HL-60/S4 treated with phorbol 12-myristate 13-acetate at 8.2 ng/mL for 4 days and 3 days (cell line): ENCODE data around the gene BCL6B.
"Not testable (repeated sequence)": the region's sequence is repeated elsewhere in the genome, so short reads cannot be mapped to it uniquely, and the experiment has no call there.

ENCODE experiments used
- in situ Hi-C: fragments of 300-500 bp; cut with MboI; formaldehyde crosslinking; loops from 2 replicates; pipeline ENCODE4 v1.15.0; 2022; ENCODE audit warnings: low sequenced_read_pairs

The BCL6B gene, protein sequence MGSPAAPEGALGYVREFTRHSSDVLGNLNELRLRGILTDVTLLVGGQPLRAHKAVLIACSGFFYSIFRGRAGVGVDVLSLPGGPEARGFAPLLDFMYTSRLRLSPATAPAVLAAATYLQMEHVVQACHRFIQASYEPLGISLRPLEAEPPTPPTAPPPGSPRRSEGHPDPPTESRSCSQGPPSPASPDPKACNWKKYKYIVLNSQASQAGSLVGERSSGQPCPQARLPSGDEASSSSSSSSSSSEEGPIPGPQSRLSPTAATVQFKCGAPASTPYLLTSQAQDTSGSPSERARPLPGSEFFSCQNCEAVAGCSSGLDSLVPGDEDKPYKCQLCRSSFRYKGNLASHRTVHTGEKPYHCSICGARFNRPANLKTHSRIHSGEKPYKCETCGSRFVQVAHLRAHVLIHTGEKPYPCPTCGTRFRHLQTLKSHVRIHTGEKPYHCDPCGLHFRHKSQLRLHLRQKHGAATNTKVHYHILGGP

DNA sequence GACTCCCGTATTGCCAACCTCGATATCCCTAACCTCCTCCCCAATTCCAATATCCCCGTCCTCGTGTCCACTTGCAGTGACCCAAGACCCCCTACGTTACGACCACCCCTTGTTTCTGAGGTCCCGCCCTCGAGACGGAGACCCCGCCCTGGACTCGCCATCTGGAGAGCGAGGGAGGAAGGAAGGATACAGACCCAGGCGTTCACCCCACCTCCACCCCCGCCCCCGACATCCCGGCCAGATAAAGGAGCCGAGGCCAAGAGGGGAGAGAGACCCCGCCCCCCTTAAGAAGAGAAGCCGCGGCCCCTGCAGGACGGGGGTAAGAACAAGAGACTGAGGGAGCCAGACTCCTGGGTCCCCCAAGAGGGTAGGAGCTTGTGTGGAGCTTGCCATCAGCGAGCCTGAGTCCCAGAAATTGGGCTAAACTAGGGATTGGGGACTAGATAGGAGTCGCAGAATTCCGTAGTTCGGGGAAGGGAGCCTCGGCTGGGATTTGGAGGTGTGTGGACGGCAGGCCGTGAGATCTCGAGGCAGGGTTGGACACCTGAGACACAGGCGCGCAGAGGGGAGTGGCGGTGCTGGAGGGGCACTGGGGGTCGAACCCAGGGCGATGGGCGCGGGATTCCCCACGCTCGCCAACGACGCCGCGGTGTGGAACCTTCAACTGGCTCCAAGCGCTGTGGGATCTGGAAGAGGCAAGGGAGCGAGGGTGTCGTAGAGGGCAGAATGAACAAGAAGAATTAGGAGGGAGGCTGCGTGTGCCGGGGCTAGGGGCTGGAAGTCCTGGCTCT, at the start of gene BCL6B:
Gene BCL6B (plus strand): TSS at position 270 of the 791 bp plus-strand sequence. CDS start 622 bp downstream, outside the sequence.
- in situ Hi-C loops, result loop anchor here (25.0 kb wide), 1 partner anchor 361 kb away; the partner anchor contains the start of genes C17orf100 and MED31

DNA sequence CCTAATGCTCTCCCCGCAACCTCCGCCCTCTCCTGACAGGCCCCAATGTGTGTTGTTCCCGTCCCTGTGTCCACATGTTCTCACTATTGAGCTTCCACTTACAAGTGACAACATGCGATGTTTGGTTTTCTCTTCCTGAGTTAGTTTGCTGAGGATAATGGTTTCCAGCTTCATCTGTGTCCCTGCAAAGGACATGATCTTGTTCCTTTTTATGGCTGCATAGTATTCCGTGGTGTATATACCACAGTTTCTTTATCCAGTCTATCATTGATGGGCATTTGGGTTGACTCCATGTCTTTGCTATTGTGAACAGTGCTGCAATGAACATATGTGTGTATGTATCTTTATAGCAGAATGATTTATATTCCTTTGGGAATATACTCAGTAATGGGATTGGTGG, 43.4 kb upstream of the BCL6B start:
- in situ Hi-C loops, result not testable (repeated sequence)

DNA sequence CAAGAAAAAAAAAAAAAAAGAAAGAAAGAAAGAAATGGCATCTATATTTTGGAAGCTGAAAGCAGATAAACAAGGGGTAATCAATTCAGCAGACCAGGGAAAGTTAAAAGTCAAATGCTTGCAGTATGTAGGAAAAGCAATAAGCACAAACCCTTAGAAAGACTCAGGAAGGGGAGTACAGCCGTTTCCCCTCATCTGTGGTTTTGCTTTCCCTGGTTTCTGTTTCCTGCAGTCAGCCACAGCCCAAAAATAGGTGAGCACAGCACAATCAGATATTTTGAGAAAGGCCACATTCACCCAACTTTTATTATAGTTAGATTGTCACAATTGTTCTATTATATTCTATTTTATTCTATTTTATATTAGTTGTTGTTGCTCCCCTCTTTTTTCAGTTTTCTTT, 41.4 kb upstream of the BCL6B start:
- in situ Hi-C loops, result no loop called here

DNA sequence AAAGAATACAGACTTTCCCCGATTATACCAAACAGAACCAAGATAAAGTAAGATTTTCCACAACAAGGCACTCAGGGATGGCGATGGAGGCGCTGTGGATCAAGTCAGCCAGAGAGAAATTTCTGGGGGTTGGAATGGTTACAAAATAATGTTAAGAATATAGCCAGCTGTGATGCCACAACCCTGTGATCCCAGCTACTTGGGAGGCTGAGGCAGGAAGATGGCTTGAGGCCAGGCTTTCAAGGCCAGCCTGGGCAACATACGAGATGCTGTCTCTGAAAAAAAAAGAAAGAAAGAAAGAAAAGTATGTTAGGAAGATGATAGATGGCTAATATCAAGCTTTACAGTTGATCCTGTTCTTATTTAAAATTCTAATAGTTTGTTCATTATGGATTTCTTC, 37.6 kb upstream of the BCL6B start:
- in situ Hi-C loops, result no loop called here

DNA sequence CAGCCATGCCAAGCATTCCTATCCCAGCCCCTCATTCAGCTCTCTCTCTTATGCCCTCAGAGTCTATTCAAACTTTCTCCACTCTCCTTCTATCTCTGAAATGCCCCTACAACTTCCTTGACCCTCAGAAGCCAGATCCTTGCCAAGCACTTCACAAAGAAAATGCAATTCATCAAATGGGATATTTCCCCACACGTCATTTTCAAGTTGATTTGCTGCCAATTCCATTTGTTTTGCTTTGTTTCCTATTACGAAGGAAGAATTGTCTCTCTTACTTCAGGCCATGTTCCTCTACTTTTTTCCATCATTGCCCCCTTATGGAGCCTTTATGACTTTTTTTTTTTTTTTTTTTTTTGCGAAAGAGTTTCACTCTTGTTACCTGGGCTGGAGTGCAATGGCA, 36.2 kb upstream of the BCL6B start:
- in situ Hi-C loops, result no loop called here

DNA sequence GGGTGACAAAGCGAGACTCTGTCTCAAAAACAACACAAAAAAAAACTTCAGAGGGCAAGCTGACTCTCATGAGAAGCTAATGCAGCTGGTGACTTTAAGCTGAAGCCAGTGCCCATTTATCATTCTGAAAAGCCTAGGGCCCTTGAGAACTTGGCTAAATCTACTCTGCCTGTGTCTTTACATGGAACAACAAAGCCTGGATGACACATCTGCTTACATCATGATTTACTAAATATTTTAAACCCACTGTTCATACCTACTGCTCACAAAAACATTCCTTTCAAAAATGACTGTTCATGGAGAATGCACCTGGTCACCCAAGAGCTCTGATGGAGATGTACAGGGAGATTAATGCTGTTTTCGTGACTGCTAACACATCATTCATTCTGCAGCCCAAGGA, 33.1 kb upstream of the BCL6B start:
- in situ Hi-C loops, result no loop called here

DNA sequence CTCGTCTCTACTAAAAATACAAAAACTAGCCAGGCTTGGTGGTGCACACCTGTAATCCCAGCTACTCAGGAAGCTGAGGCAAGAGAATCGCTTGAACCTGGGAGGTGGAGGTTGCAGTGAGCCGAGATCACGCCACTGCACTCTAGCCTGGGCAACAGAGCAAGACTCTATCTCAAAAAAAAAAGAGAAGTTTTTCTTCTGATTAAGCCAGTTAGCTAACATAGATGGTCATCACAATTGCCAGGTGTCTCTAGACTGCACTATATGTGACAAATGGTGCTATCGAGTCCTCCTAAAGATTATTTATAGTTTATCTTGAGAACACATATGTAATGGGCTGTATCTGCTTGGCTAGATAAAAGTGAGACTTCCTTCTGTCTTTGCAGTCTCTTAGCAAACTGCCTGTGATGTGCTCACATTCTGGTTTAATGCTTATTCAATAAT, 29.2 kb upstream of the BCL6B start:
- in situ Hi-C loops, result not testable (repeated sequence)

DNA sequence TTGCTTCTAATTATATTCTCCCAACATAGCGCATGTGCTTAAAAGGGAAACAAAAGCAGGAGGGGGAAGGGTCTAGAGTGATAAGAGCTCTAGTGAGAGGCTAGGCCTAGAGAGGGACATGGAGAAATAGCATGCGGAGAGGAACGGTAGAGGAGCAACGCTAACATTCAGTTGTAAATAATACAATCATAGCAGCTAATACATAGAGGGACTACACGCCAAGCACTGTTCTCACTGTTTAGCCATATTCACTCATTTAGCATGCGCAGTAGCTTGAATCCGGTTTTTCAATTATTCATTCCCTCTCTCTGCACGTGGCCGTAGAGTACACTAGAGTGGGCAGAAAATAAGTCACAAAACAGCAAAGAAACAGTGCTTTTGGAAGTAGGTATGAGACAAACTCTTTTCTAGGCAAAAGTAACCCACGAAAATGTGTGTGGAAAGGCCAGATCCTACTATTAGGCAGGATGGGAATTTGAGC, 28.7 kb upstream of the BCL6B start:
- in situ Hi-C loops, result no loop called here

DNA sequence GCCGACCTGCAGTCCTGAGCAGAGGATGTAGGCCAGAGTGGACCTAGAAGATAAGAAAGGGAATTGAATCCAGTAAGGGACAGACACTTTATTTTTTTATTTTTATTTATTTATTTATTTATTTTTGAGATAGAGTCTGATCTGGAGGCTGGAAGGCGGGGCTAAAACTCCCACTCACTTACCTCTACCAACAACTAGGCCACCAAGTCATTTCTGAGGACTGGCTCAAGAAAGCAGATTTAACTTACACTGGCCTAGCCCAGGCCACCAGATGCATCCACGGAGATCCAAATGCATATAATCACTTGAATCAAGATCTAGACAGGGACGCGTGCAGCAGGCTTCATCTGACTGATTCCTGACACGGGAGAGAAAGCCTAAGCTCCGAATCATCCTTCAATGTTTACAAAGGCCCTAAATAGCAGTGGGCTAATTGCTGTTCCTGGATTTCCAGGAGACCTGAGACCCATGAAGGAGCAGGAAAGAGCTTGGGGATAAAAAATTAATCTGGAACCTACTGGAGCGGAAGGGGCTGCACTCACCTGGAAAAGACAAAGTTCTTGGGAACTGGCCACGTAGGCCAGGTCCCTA, 28.1 kb upstream of the BCL6B start:
- in situ Hi-C loops, result no loop called here

DNA sequence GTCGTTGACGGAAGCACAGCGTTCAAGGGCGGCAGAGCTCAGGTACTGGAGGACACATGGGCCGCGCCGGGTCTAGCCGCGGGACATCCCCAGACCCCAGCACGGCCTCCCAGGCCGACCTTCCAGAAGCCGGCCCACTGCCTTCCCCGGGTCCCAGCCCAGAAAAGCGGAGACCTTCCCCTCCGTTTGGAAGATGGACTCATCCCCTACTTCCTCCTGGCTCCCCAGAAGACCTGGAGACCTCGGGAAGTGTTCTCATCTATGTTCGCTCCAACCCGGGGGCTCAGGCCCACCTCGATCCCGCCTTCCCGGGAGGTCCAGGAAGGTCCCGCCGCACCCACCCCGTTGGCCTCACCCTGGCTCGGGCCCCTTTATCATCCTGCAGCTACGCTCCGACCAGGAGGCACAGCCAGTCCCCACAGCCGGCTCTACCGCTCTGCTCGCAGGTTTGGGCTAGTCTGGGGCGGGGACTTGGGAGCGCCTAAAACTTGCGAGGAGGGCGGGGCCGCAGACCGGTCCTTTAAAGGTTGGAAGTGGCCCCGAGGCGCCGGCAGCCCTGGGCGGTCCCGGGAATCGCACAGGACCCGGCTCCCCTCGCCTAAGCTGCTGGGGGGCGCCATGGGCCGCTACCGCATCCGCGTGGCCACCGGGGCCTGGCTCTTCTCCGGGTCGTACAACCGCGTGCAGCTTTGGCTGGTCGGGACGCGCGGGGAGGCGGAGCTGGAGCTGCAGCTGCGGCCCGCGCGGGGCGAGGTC, 27.2 kb upstream of the BCL6B start, which contains the start of gene ALOX12:
Gene ALOX12 (plus strand): TSS at position 550 of the 756 bp plus-strand sequence. CDS start 69 bp downstream, at position 619.
- in situ Hi-C loops, result no loop called here

DNA sequence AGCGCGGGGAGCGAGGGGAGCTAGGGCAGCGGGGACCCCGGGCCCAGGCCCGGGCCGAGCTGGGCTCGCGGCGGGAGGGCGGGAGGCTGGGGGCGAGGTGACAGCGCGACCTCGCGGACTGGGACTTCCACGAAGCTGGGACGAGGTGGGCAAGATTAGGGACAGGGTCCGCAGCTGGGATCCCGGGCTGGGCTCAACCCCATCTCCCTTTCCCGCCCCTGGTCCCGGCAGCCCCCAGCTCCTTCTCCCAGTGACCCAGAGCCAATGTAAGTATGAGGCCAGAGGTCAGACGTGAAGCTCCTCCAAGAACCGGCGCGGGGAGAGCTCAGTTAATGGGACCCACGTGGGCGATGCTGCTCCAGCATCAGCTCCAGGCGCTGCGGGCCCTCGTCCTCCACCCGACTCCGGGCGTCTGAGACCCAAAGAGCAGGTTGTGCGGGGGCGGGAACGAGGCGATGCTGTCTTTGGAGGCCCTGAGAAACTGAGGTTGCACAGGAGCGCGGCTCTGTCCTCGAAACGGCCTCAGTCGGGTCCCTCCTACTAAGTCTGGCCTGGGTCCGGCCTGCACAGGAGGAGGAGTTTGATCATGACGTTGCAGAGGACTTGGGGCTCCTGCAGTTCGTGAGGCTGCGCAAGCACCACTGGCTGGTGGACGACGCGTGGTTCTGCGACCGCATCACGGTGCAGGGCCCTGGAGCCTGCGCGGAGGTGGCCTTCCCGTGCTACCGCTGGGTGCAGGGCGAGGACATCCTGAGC, 26.4 kb upstream of the BCL6B start:
- in situ Hi-C loops, result no loop called here

DNA sequence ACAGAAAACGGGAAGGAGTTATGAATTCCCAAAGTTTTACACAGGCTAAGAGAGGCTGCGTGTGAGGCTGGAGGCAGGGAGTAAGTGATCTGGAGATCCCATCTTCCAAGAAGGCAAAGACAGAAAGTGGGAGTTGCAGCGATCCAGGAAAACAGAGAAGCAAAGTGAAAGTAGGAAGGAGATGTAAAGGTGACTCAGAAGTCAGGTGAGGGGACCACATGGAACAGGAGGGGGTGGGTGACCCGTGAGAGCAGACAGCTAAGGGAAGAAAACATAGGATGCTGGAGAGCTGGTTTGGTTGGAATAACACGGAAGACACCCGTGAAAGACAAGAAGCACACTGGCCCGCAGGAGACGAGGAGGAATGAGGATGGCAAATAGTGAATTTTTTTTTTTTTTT, 25.7 kb upstream of the BCL6B start:
- in situ Hi-C loops, result no loop called here

DNA sequence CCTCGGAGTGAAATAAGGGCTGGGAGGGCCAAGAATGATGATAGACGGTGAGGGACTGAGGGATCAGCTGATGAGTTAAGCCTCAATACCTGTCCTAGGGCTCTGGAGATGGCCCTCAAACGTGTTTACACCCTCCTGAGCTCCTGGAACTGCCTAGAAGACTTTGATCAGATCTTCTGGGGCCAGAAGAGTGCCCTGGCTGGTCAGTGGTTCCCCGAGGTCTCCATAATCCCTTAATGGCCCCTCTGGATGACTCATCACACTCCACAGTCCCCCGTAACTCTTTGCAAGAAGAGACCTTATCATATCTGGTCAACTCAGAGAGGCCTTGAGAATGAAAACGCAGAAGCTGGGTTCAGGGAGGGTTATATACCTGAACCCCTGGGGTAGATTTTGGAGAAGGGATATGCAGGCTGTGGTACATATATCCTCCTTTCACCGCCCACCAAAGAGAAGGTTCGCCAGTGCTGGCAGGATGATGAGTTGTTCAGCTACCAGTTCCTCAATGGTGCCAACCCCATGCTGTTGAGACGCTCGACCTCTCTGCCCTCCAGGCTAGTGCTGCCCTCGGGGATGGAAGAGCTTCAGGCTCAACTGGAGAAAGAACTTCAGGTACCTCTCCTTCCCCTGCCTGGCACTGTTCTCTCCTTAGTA, 23.9 kb upstream of the BCL6B start:
- in situ Hi-C loops, result no loop called here

DNA sequence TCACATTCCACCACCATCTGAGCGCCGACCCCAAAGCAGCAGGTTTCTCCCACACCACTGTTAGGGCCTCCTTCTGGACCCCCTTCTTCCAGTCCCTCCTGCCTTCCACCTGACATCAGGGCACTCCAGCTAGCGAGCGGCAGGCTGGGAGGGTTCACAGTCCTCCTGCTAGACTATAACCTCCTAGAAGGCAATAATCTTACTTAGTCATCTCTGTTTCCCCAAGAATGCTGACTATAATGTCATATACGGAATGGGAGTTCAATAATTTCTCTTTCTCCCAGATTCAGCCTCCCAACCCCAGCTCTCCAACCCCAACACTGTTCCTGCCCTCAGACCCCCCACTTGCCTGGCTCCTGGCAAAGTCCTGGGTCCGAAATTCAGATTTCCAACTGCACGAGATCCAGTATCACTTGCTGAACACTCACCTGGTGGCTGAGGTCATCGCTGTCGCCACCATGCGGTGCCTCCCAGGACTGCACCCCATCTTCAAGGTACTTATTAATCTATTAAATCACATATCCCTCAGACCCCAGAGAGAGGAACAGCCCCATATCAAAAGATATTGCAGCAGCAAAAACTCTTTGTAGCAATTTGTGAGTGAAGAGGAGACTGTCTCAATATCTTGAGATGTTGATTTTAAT, 21.4 kb upstream of the BCL6B start:
- in situ Hi-C loops, result loop anchor here (10.0 to 25.0 kb wide), 2 partner anchors 87 to 339 kb away; partner anchors contain the start of genes C17orf100 and MED31

DNA sequence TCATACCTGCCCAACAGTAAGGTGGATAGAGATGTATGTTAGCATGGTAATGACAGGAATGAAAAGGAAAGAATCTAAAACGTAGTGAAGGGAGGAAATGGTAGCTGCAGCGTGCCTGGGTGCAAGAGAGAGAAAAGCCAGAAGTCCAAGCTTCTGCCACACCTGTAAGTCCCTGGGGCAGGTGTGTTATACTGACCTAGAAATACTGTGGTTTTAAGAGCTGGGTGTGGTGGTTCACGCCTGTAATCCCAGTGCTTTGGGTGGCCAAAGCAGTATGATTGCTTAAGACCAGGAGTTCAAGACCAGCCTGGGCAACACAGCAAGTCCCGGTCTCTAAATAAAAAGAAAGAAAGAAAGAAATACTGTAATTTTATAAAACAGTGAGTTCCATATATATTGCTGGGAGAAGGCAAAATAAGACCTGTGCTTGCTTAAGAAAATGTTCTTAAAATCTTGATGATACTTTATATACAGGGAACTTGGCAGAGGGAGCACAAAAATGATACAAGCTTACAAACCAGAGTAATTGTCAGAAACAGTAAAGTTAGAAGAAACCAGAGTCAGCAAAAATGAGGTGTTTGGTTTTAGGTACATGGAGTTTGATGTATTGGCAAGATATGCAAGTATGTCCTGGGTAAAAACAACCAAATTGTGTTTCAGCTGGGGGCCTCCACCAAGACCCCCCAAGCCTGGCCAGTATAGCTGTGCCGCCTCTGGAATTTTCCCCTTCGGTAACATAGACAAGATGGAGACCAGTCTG, 20.4 kb upstream of the BCL6B start:
- in situ Hi-C loops, result loop anchor here (10.0 to 25.0 kb wide), 2 partner anchors 88 to 340 kb away; partner anchors contain the start of genes C17orf100 and MED31

DNA sequence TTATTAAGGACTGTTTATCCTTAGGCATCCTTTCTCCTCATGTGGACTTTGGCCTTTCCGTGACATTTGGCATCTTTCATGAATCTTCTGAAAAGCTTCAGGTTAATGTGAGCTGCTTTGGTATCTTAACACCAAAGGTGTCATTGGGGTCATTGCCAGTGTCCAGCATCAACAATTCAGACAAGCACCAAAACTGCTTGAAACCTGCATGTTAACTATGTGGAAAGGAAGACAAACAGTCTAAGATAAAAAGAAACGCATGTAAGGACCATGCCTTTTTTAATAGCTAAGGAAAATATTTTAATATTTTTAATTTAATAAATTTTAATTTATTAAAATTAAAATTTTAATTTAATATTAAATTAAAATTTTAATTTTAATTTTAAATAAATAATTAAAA, 19.1 kb upstream of the BCL6B start:
- in situ Hi-C loops, result loop anchor here (10.0 to 25.0 kb wide), 2 partner anchors 89 to 341 kb away; partner anchors contain the start of genes C17orf100 and MED31
